DOHH2 (cell line): ENCODE measurements around the gene ARFGEF3.

Experiments used
- EZH2phosphoT487 ChIP-seq: fragments of 200-600 bp; sonication (generic); IDR thresholded peaks from 2 replicates; pipeline ENCODE4 v1.6.1; 2017; ENCODE audit warnings: borderline replicate concordance, mild to moderate bottlenecking, antibody characterized with exemption, low read length, moderate library complexity, mixed read lengths
- TF ChIP-seq, protein P1 (sequence below): fragments of 200-600 bp; sonication (generic); IDR thresholded peaks from one replicate; pipeline ENCODE4 v1.5.1; 2014; ENCODE audit warnings: antibody characterized with exemption, mild to moderate bottlenecking, low read depth, low read length; ENCODE audit not compliant: poor library complexity, severe bottlenecking

DNA sequence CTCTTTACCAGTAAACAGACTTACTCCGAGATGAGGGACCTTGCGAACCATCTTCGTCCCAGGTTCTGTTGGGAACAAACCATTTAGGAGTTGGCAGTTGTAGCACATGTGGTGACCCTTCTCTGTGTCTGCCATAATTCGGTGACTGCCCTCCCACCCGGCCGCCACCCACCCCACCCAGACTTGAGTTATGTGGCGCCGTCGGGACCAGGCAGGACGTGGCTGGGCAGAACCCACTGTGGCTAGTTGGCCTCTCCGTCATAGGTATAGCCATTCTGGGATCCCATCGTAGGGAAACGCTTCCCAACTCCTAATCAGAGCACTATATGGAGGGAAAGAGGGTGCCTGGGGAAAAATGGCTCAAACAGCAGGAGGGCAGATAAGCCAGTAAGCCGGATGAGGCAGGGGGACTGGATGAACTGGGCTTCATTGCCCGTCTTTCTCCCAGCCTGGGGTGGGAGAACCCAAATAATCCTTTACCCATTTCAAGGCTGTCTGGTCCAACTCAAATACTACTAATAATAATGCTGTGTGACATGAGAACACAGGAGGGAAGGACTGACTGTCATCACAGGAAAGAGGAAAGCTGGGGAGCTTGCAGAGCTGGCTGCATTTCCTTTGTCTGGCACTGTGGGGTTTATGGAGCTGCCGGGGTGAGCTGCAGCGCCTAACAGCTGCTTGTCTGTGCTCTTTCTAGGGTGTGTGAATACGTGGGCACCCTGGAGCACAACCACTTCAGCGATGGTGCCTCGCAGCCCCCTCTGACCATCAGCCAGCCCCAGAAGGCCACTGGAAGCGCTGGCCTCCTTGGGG lies 129.5 kb downstream of the ARFGEF3 start:
- TF ChIP-seq EZH2phosphoT487: no peak
- TF ChIP-seq, protein P1, sequence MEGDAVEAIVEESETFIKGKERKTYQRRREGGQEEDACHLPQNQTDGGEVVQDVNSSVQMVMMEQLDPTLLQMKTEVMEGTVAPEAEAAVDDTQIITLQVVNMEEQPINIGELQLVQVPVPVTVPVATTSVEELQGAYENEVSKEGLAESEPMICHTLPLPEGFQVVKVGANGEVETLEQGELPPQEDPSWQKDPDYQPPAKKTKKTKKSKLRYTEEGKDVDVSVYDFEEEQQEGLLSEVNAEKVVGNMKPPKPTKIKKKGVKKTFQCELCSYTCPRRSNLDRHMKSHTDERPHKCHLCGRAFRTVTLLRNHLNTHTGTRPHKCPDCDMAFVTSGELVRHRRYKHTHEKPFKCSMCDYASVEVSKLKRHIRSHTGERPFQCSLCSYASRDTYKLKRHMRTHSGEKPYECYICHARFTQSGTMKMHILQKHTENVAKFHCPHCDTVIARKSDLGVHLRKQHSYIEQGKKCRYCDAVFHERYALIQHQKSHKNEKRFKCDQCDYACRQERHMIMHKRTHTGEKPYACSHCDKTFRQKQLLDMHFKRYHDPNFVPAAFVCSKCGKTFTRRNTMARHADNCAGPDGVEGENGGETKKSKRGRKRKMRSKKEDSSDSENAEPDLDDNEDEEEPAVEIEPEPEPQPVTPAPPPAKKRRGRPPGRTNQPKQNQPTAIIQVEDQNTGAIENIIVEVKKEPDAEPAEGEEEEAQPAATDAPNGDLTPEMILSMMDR: no peak
